IPS DF 4.7 (cell line): ENCODE measurements around the gene MARK1.

Source experiments
- DNase-seq: peaks from one replicate; pipeline ENCODE4 v3.0.0-alpha.2; 2013; ENCODE audit warnings: low spot score; ENCODE audit errors: extremely low read depth

The MARK1 gene

GRCh38 chr1:220689666-220690065 lies 161.7 kb downstream of the MARK1 start:
- no peak for DNase-seq

GRCh38 chr1:220690140-220691052 lies 162.5 kb downstream of the MARK1 start, which contains the start of gene C1orf115:
TSS of gene C1orf115 (plus strand) at chr1:220690363. CDS start at chr1:220690403, 40 bp downstream.
- no peak for DNase-seq

GRCh38 chr1:220691053-220691684 lies 163.2 kb downstream of the MARK1 start:
- DNase-seq: no peak

GRCh38 chr1:220692436-220693228 lies 164.7 kb downstream of the MARK1 start:
- no peak for DNase-seq

- DNase-seq: no peak
Measured at GRCh38 chr1:220694866-220695382, 167.0 kb downstream of the MARK1 start.

- no peak for DNase-seq
Measured at GRCh38 chr1:220695426-220695825, 167.5 kb downstream of the MARK1 start.

- no peak for DNase-seq
Measured at GRCh38 chr1:220696226-220696862, 168.4 kb downstream of the MARK1 start.

- DNase-seq: no peak
Measured at GRCh38 chr1:220696863-220697231, 168.9 kb downstream of the MARK1 start.

- no peak for DNase-seq
Measured at GRCh38 chr1:220697326-220697725, 169.4 kb downstream of the MARK1 start.

GRCh38 chr1:220698607-220699016 lies 170.7 kb downstream of the MARK1 start:
- no peak for DNase-seq

GRCh38 chr1:220699044-220699443 lies 171.1 kb downstream of the MARK1 start:
- DNase-seq: no peak

- no peak for DNase-seq
Measured at GRCh38 chr1:220700556-220701179, 172.7 kb downstream of the MARK1 start.

GRCh38 chr1:220701974-220702373 lies 174.0 kb downstream of the MARK1 start:
- DNase-seq: no peak

- no peak for DNase-seq
Measured at GRCh38 chr1:220702733-220703270, 174.9 kb downstream of the MARK1 start.

GRCh38 chr1:220703305-220703704 lies 175.4 kb downstream of the MARK1 start:
- DNase-seq: no peak

GRCh38 chr1:220705782-220706181 lies 177.8 kb downstream of the MARK1 start:
- no peak for DNase-seq

- DNase-seq: no peak
Measured at GRCh38 chr1:220706480-220706879, 178.5 kb downstream of the MARK1 start.

GRCh38 chr1:220707160-220707559 lies 179.2 kb downstream of the MARK1 start:
- DNase-seq: no peak

- DNase-seq: no peak
Measured at GRCh38 chr1:220708244-220708643, 180.3 kb downstream of the MARK1 start.
